Right atrium auricular region (tissue), 2 donors: ENCODE data around the gene BRSK2. TPM values are rescaled to one million over a fixed set of nuclear protein-coding genes. Genes with fewer than 3 reads are reported as not detected.

Experiments used
- DNase-seq: peaks from one replicate; pipeline ENCODE4 v3.0.0-alpha.2; 2019; ENCODE audit warnings: low spot score
- H3K27ac ChIP-seq, 2 donors: fragments of 200-600 bp; sonication (generic); 1 replicate in 1 of 2; 2 replicates in 1 of 2; pipeline ENCODE4 v1.5.1; 2016 to 2019
- H3K27me3 ChIP-seq, 2 donors: fragments of 200-600 bp; sonication (generic); one replicate each; pipeline versions ENCODE4 v1.5.1 to v1.6.0; 2017 to 2019
- H3K36me3 ChIP-seq: fragments of 200-600 bp; sonication (generic); one replicate; pipeline ENCODE4 v1.5.1; 2016
- H3K4me1 ChIP-seq, 2 donors: fragments of 200-600 bp; sonication (generic); one replicate each; pipeline versions ENCODE4 v1.5.1 to v1.6.0; 2017 to 2019
- H3K4me3 ChIP-seq, 2 donors: fragments of 200-600 bp; sonication (generic); 1 replicate in 1 of 2; 2 replicates in 1 of 2; pipeline ENCODE4 v1.5.1; 2017 to 2019; ENCODE audit warnings: mild to moderate bottlenecking in 1 of 2, moderate library complexity in 1 of 2
- H3K9me3 ChIP-seq, 2 donors: fragments of 200-600 bp; sonication (generic); one replicate each; pipeline ENCODE4 v1.5.1; 2019
- total RNA-seq, 2 donors: library from RNA; depleted of rRNA; stranded (reverse); fragments of >200 nt; gene quantifications; one replicate each; pipeline ENCODE4 v1.1.0, GENCODE V29; 2016
- TF ChIP-seq, protein P1 (sequence below), 2 donors: fragments of 200-600 bp; sonication (generic); IDR thresholded peaks; one replicate each; pipeline ENCODE4 v1.5.1; 2019; ENCODE audit warnings: antibody characterized with exemption in 2 of 2

BRSK2 gene
- total RNA-seq, 2 donors from 2014 or later: 0.19 to 0.51 TPM

DNA sequence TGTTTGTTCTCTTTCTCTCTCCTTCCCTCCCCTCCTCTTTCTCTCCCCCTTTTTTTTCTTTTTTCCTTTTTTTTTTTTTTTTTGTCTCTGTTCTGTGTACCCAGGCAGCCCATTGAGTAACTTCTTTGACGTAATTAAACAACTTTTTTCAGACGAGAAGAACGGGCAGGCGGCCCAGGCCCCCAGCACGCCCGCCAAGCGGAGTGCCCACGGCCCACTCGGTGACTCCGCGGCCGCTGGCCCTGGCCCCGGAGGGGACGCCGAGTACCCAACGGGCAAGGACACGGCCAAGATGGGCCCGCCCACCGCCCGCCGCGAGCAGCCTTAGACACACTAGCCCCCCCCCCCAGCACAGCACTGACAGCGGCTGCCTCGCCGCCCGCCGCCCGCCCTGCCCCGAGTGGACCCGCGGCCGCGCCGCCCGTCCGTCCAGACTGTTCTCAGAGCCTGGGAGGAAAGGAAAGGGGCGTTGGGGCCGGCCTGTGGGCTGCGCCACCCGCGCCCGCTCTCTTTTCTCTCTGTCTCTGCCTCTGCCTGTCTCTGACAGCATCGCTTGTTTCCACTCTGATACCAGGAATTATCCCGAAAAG, 70.8 kb downstream of the BRSK2 start:
- Histone ChIP-seq H3K27me3 (no peaks in the 10 kb centered on the region), H3K36me3 (no peaks in the 10 kb centered on the region), H3K4me1 (peaks cover 0 to 13% of the 10 kb centered on the region in 2 donors), H3K27ac (peak overlapping the region; percentile 21 to 67), H3K4me3 (no peak overlapping the region), H3K9me3 (no peaks in the 10 kb centered on the region)
- TF ChIP-seq, protein P1, sequence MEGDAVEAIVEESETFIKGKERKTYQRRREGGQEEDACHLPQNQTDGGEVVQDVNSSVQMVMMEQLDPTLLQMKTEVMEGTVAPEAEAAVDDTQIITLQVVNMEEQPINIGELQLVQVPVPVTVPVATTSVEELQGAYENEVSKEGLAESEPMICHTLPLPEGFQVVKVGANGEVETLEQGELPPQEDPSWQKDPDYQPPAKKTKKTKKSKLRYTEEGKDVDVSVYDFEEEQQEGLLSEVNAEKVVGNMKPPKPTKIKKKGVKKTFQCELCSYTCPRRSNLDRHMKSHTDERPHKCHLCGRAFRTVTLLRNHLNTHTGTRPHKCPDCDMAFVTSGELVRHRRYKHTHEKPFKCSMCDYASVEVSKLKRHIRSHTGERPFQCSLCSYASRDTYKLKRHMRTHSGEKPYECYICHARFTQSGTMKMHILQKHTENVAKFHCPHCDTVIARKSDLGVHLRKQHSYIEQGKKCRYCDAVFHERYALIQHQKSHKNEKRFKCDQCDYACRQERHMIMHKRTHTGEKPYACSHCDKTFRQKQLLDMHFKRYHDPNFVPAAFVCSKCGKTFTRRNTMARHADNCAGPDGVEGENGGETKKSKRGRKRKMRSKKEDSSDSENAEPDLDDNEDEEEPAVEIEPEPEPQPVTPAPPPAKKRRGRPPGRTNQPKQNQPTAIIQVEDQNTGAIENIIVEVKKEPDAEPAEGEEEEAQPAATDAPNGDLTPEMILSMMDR (IDR thresholded peaks at IDR 0.05): no peak
- no peak for DNase-seq

GRCh38 chr11:1460986-1461825, 71.5 kb downstream of the BRSK2 start:
- Histone ChIP-seq H3K9me3 (no peaks in the 10 kb centered on the region), H3K4me1 (peaks cover 0 to 13% of the 10 kb centered on the region in 2 donors), H3K4me3 (no peak overlapping the region), H3K27me3 (no peaks in the 10 kb centered on the region), H3K36me3 (no peaks in the 10 kb centered on the region), H3K27ac (peak overlapping the region in 1 of 2 donors; percentile 67)
- TF ChIP-seq, protein P1 (IDR thresholded peaks at IDR 0.05): no peak
- DNase-seq: no peak

GRCh38 chr11:1461826-1462697, 72.3 kb downstream of the BRSK2 start:
- Histone ChIP-seq H3K27ac (no peak overlapping the region), H3K27me3 (no peaks in the 10 kb centered on the region), H3K4me3 (no peak overlapping the region), H3K36me3 (no peaks in the 10 kb centered on the region), H3K9me3 (no peaks in the 10 kb centered on the region), H3K4me1 (peaks cover 0 to 13% of the 10 kb centered on the region in 2 donors)
- no peak for DNase-seq
- TF ChIP-seq, protein P1 (IDR thresholded peaks at IDR 0.05): no peak

- no peaks in the 10 kb centered on the region for H3K9me3 ChIP-seq
- no peaks in the 10 kb centered on the region for H3K27me3 ChIP-seq
- H3K4me3 ChIP-seq: no peak overlapping the region
- peaks cover 0 to 16% of the 10 kb centered on the region in 2 donors for H3K4me1 ChIP-seq
- DNase-seq: no peak
- no peak overlapping the region for H3K27ac ChIP-seq
- TF ChIP-seq, protein P1 (IDR thresholded peaks at IDR 0.05): no peak
- H3K36me3 ChIP-seq: no peaks in the 10 kb centered on the region
Measured at GRCh38 chr11:1462698-1462975, 72.9 kb downstream of the BRSK2 start.

GRCh38 chr11:1463056-1463455, 73.3 kb downstream of the BRSK2 start:
- no peak overlapping the region for H3K4me3 ChIP-seq
- DNase-seq: no peak
- peaks cover 2% of the 10 kb centered on the region for H3K36me3 ChIP-seq
- H3K9me3 ChIP-seq: no peaks in the 10 kb centered on the region
- no peaks in the 10 kb centered on the region for H3K27me3 ChIP-seq
- H3K27ac ChIP-seq: no peak overlapping the region
- peaks cover 0 to 20% of the 10 kb centered on the region in 2 donors for H3K4me1 ChIP-seq
- TF ChIP-seq, protein P1 (IDR thresholded peaks at IDR 0.05): no peak
